Bronchial epithelial cell (primary cell): ENCODE results near the gene NANOS2. TPM values are rescaled to one million over a fixed set of nuclear protein-coding genes. Genes with fewer than 3 reads are reported as not detected.

Experiments
- DNase-seq: peaks from one replicate; pipeline ENCODE4 v3.0.0-alpha.2; 2010; ENCODE audit warnings: low read depth
- FAIRE-seq: peaks from 2 replicates; lab custom pipeline; 2011; peaks lifted over from hg19 to GRCh38; lab: Jason Lieb, UNC
- H3K27me3 ChIP-seq: 2 replicates; pipeline ENCODE4 v1.5.1; 2011; ENCODE audit warnings: low read length; ENCODE audit not compliant: control insufficient read depth, insufficient read depth
- H3K36me3 ChIP-seq: 2 replicates; pipeline ENCODE4 v1.5.1; 2011; ENCODE audit warnings: low read length; ENCODE audit not compliant: control insufficient read depth, insufficient read depth
- H3K4me3 ChIP-seq: 2 replicates; pipeline ENCODE4 v1.5.1; 2011; ENCODE audit warnings: mild to moderate bottlenecking, low read depth, low read length, control low read depth
- CTCF ChIP-seq: IDR thresholded peaks from 2 replicates; pipeline ENCODE4 v1.5.1; 2011; ENCODE audit warnings: mild to moderate bottlenecking, moderate library complexity, low read length, control low read depth, inconsistent platforms; ENCODE audit not compliant: insufficient read depth, severe bottlenecking
- total RNA-seq: library from RNA; depleted of rRNA; stranded (reverse); fragments of >200 nt; gene quantifications from 2 replicates; pipeline ENCODE4 v1.2.1, GENCODE V29; 2014

Gene NANOS2
- total RNA-seq, 1 donor from 2014 or later = not detected

- Histone ChIP-seq H3K27me3 (no peaks in the 10 kb centered on the region), H3K4me3 (no peak overlapping the region), H3K36me3 (peaks cover 2% of the 10 kb centered on the region)
- DNase-seq (no peak), FAIRE-seq (no peak)
- no peak for TF ChIP-seq CTCF
Observed at GRCh38 chr19:45883881-45884681, 30.5 kb downstream of the NANOS2 start.

- Histone ChIP-seq H3K4me3 (no peak overlapping the region), H3K36me3 (peaks cover 2% of the 10 kb centered on the region), H3K27me3 (no peaks in the 10 kb centered on the region)
- TF ChIP-seq CTCF = no peak
- DNase-seq = no peak
- FAIRE-seq = no peak
Observed at GRCh38 chr19:45883586-45883880, 31.0 kb downstream of the NANOS2 start.

GRCh38 chr19:45882652-45883585, 31.7 kb downstream of the NANOS2 start:
- peak; percentile 99 for TF ChIP-seq CTCF
- H3K36me3 ChIP-seq = peaks cover 2% of the 10 kb centered on the region
- FAIRE-seq (no peak), DNase-seq (peak; percentile 72)
- peak overlapping the region; percentile 47 for H3K4me3 ChIP-seq
- H3K27me3 ChIP-seq = no peaks in the 10 kb centered on the region

- TF ChIP-seq CTCF = no peak
- Histone ChIP-seq H3K27me3 (no peaks in the 10 kb centered on the region), H3K36me3 (peaks cover 2% of the 10 kb centered on the region), H3K4me3 (no peak overlapping the region)
- DNase-seq (no peak), FAIRE-seq (no peak)
Observed at GRCh38 chr19:45881909-45882528, 32.6 kb downstream of the NANOS2 start.

GRCh38 chr19:45881082-45881908, 33.3 kb downstream of the NANOS2 start:
- no peak for DNase-seq
- FAIRE-seq = peak; percentile 70
- no peak overlapping the region for H3K4me3 ChIP-seq
- peaks cover 2% of the 10 kb centered on the region for H3K36me3 ChIP-seq
- no peaks in the 10 kb centered on the region for H3K27me3 ChIP-seq
- TF ChIP-seq CTCF = no peak
